Right lobe of liver (tissue), 6 donors: ENCODE measurements around the gene ERICH2. TPM values are rescaled to one million over a fixed set of nuclear protein-coding genes. Genes with fewer than 3 reads are reported as not detected.
"Not testable (repeated sequence)": the region's sequence is repeated elsewhere in the genome, so short reads cannot be mapped to it uniquely, and the experiment has no call there.

Experiments
- ATAC-seq, 4 donors: fragments of 200-7000 bp; cut with Tn5 transposase; one replicate each; pipeline ENCODE4 v1.9.1; 2020; ENCODE audit warnings: mild to moderate bottlenecking in 4 of 4, moderate library complexity in 4 of 4
- DNase-seq, 3 donors: peaks; one replicate each; pipeline ENCODE4 v3.0.0-alpha.2; 2020
- H3K27ac ChIP-seq, 3 donors: fragments of 200-600 bp; one replicate each; pipeline ENCODE4 v1.8.0; 2022
- H3K27me3 ChIP-seq, 2 donors: fragments of 200-600 bp; one replicate each; pipeline ENCODE4 v1.8.0; 2022
- H3K36me3 ChIP-seq, 4 donors: fragments of 200-600 bp; sonication (generic) in 1 of 4; one replicate each; pipeline versions ENCODE4 v1.5.1 to v1.8.0; 2017 to 2022; ENCODE audit warnings: control low read depth in 1 of 4
- H3K4me1 ChIP-seq, 4 donors: fragments of 200-600 bp; sonication (generic) in 1 of 4; one replicate each; pipeline versions ENCODE4 v1.5.1 to v1.8.0; 2017 to 2022; ENCODE audit warnings: control low read depth in 1 of 4
- H3K4me3 ChIP-seq, 3 donors: fragments of 200-600 bp; one replicate each; pipeline ENCODE4 v1.8.0; 2022
- H3K9me3 ChIP-seq, 4 donors: fragments of 200-600 bp; sonication (generic) in 1 of 4; one replicate each; pipeline versions ENCODE4 v1.5.1 to v1.8.0; 2017 to 2022; ENCODE audit warnings: control low read depth in 1 of 4
- CTCF ChIP-seq, 4 donors: fragments of 200-600 bp in 3 of 4; fragments of 450-650 bp in 1 of 4; IDR thresholded peaks; one replicate each; pipeline versions ENCODE4 v1.5.1 to v1.8.0; 2016 to 2022; ENCODE audit warnings: antibody characterized with exemption in 4 of 4, mild to moderate bottlenecking in 2 of 4
- POLR2A ChIP-seq: fragments of 450-650 bp; IDR thresholded peaks from one replicate; pipeline ENCODE4 v1.6.1; 2017; ENCODE audit warnings: antibody characterized with exemption, mild to moderate bottlenecking
- WGBS: methylation state at CpG from one replicate; pipeline ENCODE4 v1.1.6; 2018; ENCODE audit warnings: low coverage, low lambda C conversion rate; ENCODE audit not compliant: insufficient coverage; ENCODE audit errors: missing lambda C conversion rate; 5-methylcytosine and 5-hydroxymethylcytosine counted together
- intact Hi-C, 2 donors: fragments of 100-400 bp; cut with DNase I; formaldehyde crosslinking; loops; one replicate each; pipeline versions ENCODE4 v1.11.2 to v1.14.1; 2022
- total RNA-seq, 6 experiments: library from RNA; depleted of rRNA in 2 of 6; stranded (reverse); fragments of >200 nt in 2 of 6; fragmentation: NEBNext Ultra II Directional in 3 of 6; extraction: Animal tissue kit (Norgen Biotek cat#: 25700) in 3 of 6; gene quantifications; one replicate each; pipeline versions ENCODE4 v1.1.0 to v1.2.4, GENCODE V29; 2016 to 2023
- donor health status: DM: no; HTN: yes; CAD: no.
- donor health status: DM: no; HTN: no; CAD: no.
- donor health status: DM: no; HTN: no; CAD: no.
- donor health status: DM: no; HTN: yes; CAD: no.
- donor health status: DM: no; HTN: yes; CAD: no.

ERICH2 gene
- total RNA-seq, 6 experiments from 2014 or later: 0.53 to 1.2 (median 1.1) TPM; not detected in 3

DNA sequence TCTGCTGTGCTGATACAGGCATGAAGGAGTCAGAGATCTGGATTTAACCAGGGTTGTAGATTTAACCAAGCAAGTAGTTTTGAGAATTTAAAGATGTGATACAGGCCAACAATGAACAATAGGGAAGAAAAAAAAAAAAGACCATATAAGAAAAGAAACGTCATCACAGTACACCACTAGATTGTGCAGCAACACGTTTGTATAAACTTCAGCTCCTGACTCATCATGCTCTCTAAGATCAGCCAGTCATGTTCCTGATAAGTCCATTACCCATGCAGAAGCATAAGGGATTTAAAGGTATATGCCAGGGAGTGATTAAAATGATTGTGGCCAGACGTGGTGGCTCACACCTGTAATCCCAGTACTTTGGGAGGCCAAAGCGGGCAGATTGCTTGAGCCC lies 22.3 kb upstream of the ERICH2 start:
- DNase-seq (no peak), ATAC-seq (no peak)
- no peak overlapping the region for H3K27ac ChIP-seq
- H3K4me1 ChIP-seq: peaks cover 0 to 9% (median 2%) of the 10 kb centered on the region in 4 donors
- H3K36me3 ChIP-seq: no peaks in the 10 kb centered on the region
- WGBS: 48% methylated on average over 2 of the region's 4 CpGs
- no peak overlapping the region for H3K4me3 ChIP-seq
- TF ChIP-seq POLR2A (no peak), CTCF (IDR thresholded peaks at IDR 0.05) (no peak)
- H3K27me3 ChIP-seq: no peaks in the 10 kb centered on the region
- no peaks in the 10 kb centered on the region for H3K9me3 ChIP-seq
- intact Hi-C loops: no loop called here

DNA sequence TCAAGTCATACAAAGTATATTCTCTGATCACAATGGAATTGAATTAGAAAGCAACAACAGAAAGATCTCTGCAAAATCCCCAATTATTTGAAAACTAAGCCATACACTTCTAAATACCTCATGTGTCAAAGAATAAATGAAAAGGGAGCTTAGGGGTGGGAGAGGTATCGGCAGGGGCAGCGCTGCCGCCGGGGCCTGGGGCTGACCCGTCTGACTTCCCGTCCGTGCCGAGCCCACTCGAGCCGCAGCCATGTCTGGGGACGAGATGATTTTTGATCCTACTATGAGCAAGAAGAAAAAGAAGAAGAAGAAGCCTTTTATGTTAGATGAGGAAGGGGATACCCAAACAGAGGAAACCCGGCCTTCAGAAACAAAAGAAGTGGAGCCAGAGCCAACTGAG lies 18.6 kb upstream of the ERICH2 start:
- H3K4me3 ChIP-seq, H3K27me3 ChIP-seq, H3K9me3 ChIP-seq, DNase-seq, H3K27ac ChIP-seq, H3K36me3 ChIP-seq, intact Hi-C loops, H3K4me1 ChIP-seq: not testable (repeated sequence)
- 87% methylated on average over 8 of the region's 12 CpGs for WGBS
- peak in 2 of 4 donors; percentile 49 to 60 for ATAC-seq

DNA sequence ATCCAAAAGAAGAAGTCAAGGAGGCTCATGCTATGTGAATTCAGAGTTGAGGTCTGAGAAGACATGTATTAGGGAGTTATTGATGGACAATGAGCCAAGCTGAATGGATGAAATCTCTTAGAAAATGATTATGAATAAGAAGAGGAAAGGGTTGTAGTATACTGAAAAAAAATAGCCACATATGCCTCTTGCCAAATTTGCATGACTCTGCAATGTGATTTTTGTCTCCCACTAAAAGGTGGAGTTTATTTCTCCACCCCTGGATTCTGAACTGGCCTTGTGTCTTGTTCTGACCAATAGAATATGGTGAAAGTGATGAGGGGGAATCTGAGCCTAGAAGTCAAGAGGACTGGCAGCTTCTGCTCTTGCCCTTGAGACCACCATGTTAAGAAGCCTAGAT lies 8.6 kb upstream of the ERICH2 start:
- peaks cover 0 to 9% (median 0%) of the 10 kb centered on the region in 4 donors for H3K4me1 ChIP-seq
- no peaks in the 10 kb centered on the region for H3K27me3 ChIP-seq
- no peak overlapping the region for H3K4me3 ChIP-seq
- no peak for ATAC-seq
- no peak for TF ChIP-seq CTCF (IDR thresholded peaks at IDR 0.05)
- no peaks in the 10 kb centered on the region for H3K9me3 ChIP-seq
- DNase-seq: no peak
- no peak overlapping the region for H3K27ac ChIP-seq
- intact Hi-C loops: no loop called here
- H3K36me3 ChIP-seq: no peaks in the 10 kb centered on the region

GRCh38 chr2:170762760-170763159 lies 7.4 kb upstream of the ERICH2 start:
- Histone ChIP-seq H3K36me3 (no peaks in the 10 kb centered on the region), H3K9me3 (no peaks in the 10 kb centered on the region), H3K4me3 (no peak overlapping the region), H3K4me1 (peaks cover 0 to 9% (median 0%) of the 10 kb centered on the region in 4 donors), H3K27me3 (no peaks in the 10 kb centered on the region), H3K27ac (no peak overlapping the region)
- intact Hi-C loops: no loop called here
- ATAC-seq: no peak
- no peak for DNase-seq
- no peak for TF ChIP-seq CTCF (IDR thresholded peaks at IDR 0.05)
- no peak for TF ChIP-seq POLR2A
- 70% methylated on average over 7 of the region's 7 CpGs for WGBS

GRCh38 chr2:170763232-170763631 lies 6.9 kb upstream of the ERICH2 start:
- no peak for DNase-seq
- no peak for ATAC-seq

More at GRCh38 chr2:170763232-170763631, 6.9 kb upstream of the ERICH2 start:
- Histone ChIP-seq H3K9me3 (no peaks in the 10 kb centered on the region), H3K27me3 (no peaks in the 10 kb centered on the region), H3K36me3 (no peaks in the 10 kb centered on the region), H3K4me3 (no peak overlapping the region), H3K27ac (no peak overlapping the region), H3K4me1 (peaks cover 0 to 9% (median 0%) of the 10 kb centered on the region in 4 donors)
- TF ChIP-seq CTCF (IDR thresholded peaks at IDR 0.05) (no peak), POLR2A (no peak)
- intact Hi-C loops: no loop called here
- WGBS: 84% methylated on average over 4 of the region's 4 CpGs
